ENCODE results near the gene ZNF407. TPM values are rescaled to one million over a fixed set of nuclear protein-coding genes. Genes with fewer than 3 reads are reported as not detected.

ZNF407 gene
- total and polyA plus RNA-seq, 12 donors, result 2.5 to 14.9 (median 12.7) TPM

DNA sequence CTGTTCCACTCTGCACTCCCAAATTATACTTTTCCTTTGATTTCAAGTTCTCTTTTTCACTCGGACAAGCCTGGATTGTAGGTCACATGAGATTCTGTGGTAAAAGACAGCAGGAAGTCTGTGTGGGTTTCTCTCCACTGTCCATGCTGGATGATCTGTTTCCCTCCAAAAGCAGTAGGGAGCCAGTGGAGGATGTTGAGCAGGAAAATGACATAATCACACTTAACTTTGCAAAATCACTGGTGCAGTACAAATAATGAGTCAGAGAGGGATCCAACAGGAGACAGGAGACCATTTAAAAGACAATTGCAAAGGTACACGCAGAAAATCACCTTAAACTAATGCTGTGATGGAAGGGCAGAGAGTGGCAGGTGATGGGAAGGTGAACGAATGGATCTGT lies 301.3 kb downstream of the ZNF407 start:
- Histone ChIP-seq H3K36me3 (peaks cover 0 to 3% (median 0%) of the 10 kb centered on the region in 9 donors), H3K9me3 (no peaks in the 10 kb centered on the region), H3K27ac (peak overlapping the region in 1 of 10 donors; percentile 5), H3K4me1 (peaks cover 0 to 26% (median 0%) of the 10 kb centered on the region in 9 donors), H3K4me3 (no peak overlapping the region), H3K27me3 (no peaks in the 10 kb centered on the region)
- WGBS, 2 donors, result 67 to 72% methylated on average over 3 of the region's 3 CpGs
- DNase-seq (no peak), ATAC-seq (peak in 2 of 8 donors; percentile 39)
- intact Hi-C loops (cut with DNase I), result loop anchor here in 3 of 10 donors (10.0 kb wide), 2 partner anchors 306 to 576 kb away; partner anchors contain the start of gene PTGR3 (in 1 of the 3)
- TF ChIP-seq, protein P1, sequence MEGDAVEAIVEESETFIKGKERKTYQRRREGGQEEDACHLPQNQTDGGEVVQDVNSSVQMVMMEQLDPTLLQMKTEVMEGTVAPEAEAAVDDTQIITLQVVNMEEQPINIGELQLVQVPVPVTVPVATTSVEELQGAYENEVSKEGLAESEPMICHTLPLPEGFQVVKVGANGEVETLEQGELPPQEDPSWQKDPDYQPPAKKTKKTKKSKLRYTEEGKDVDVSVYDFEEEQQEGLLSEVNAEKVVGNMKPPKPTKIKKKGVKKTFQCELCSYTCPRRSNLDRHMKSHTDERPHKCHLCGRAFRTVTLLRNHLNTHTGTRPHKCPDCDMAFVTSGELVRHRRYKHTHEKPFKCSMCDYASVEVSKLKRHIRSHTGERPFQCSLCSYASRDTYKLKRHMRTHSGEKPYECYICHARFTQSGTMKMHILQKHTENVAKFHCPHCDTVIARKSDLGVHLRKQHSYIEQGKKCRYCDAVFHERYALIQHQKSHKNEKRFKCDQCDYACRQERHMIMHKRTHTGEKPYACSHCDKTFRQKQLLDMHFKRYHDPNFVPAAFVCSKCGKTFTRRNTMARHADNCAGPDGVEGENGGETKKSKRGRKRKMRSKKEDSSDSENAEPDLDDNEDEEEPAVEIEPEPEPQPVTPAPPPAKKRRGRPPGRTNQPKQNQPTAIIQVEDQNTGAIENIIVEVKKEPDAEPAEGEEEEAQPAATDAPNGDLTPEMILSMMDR (IDR thresholded peaks at IDR 0.05), result no peak

DNA sequence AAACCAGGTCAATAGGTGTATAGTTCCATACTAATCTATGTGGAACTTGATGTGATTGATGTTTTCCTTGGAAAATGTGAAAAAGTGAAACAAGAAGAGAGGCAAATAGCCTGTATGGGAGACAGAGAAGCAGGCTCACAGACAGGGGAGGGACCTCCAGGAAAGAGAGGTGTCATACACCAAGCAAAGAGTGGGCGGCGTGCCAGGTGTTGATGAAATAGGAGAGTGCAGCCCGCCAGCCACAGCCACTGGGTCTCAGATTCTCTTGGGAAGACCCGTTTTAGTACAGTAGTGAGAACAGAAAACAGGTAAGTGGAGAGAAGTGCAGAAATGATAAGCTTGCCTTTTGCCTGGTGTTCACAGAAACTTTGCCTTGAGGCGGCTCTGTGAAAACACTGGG lies 301.9 kb downstream of the ZNF407 start:
- H3K27ac ChIP-seq, result peak overlapping the region in 1 of 10 donors; percentile 5
- H3K9me3 ChIP-seq, result no peaks in the 10 kb centered on the region
- ATAC-seq (peak in 1 of 8 donors; percentile 35), DNase-seq (peak in 1 of 2 donors; percentile 36)
- peaks cover 0 to 3% (median 0%) of the 10 kb centered on the region in 9 donors for H3K36me3 ChIP-seq
- H3K4me1 ChIP-seq, result peaks cover 0 to 26% (median 0%) of the 10 kb centered on the region in 9 donors
- 89 to 90% methylated on average over 5 of the region's 5 CpGs for WGBS, 2 donors
- H3K27me3 ChIP-seq, result no peaks in the 10 kb centered on the region
- intact Hi-C loops (cut with DNase I), result loop anchor here in 3 of 10 donors (10.0 kb wide), 2 partner anchors 305 to 575 kb away; partner anchors contain the start of gene PTGR3 (in 1 of the 3)
- no peak overlapping the region for H3K4me3 ChIP-seq
- TF ChIP-seq, protein P1 (IDR thresholded peaks at IDR 0.05), result no peak

DNA sequence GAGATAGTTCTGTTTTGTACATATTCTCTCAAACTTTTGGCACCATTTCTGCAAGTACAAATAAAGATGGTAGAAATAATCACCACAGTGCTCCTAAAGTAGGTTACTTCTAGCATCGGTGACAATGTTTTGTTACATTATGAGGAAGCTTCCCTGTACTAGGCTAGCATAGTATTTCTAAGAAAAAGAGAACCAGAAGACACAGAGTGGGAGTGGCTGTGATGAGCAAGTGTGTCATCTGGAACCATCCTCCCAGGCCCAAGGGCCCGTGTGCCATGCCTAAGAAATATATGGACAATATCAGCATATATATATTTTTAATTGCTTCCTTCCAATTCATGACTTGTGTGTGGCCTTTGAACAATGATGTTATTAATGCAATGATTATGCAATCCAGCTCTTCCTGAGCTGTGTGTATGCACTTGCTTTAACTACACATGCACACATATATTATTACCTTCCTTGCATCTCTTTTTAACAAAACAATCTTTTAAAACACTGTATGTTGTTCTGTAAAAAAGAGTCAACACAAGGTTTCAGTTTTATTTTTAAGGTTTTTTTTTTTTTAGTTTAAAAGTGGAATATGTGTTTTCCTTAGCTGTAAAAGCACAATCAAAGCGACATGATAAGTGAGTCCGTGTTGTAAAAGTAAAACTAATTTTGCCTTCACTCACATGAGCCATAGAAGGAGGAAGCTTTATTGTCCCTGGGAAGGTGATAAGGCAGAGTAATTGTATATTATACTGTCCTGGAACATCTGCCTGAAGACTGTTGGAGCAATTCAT lies 303.9 kb downstream of the ZNF407 start:
- H3K4me3 ChIP-seq, result no peak overlapping the region
- H3K4me1 ChIP-seq, result peaks cover 0 to 15% (median 0%) of the 10 kb centered on the region in 9 donors
- H3K36me3 ChIP-seq, result peaks cover 0 to 3% (median 0%) of the 10 kb centered on the region in 9 donors
- no peaks in the 10 kb centered on the region for H3K9me3 ChIP-seq
- no peak overlapping the region for H3K27ac ChIP-seq
- H3K27me3 ChIP-seq, result no peaks in the 10 kb centered on the region
- DNase-seq, result no peak
- WGBS, 2 donors, result 88 to 92% methylated on average over 4 of the region's 4 CpGs
- TF ChIP-seq, protein P1 (IDR thresholded peaks at IDR 0.05), result no peak
- intact Hi-C loops (cut with DNase I), result loop anchor here in 2 of 10 donors (10.0 kb wide), 2 partner anchors 53 to 227 kb away; no protein-coding TSS in a partner anchor
- peak in 1 of 8 donors; percentile 43 for ATAC-seq

DNA sequence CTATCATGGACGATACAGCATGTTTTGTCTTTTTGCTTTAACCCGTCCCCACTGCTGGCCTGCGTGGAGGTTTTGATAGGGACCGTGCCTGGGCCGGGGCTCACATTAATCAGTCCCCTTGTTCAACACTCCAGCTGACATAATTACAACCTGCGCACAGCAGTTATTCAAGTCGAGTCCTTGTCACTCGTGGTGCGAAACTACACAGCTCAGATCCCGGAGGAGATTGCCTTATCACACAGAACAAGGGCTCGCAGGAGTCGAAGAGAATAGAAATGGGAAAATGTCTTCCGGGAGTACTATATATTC lies 304.4 kb downstream of the ZNF407 start:
- H3K9me3 ChIP-seq, result no peaks in the 10 kb centered on the region
- intact Hi-C loops (cut with DNase I), result loop anchor here in 2 of 10 donors (10.0 kb wide), 2 partner anchors 53 to 227 kb away; no protein-coding TSS in a partner anchor
- H3K27ac ChIP-seq, result no peak overlapping the region
- peaks cover 0 to 3% (median 0%) of the 10 kb centered on the region in 9 donors for H3K36me3 ChIP-seq
- H3K4me3 ChIP-seq, result no peak overlapping the region
- H3K4me1 ChIP-seq, result peaks cover 0 to 15% (median 0%) of the 10 kb centered on the region in 9 donors
- TF ChIP-seq, protein P1 (IDR thresholded peaks at IDR 0.05), result no peak
- H3K27me3 ChIP-seq, result no peaks in the 10 kb centered on the region
- WGBS, 2 donors, result 82 to 89% methylated on average over 13 of the region's 13 CpGs
- DNase-seq (no peak), ATAC-seq (no peak)
